Inflammatory macrophage (primary cell): ENCODE data around the gene TNK1.
"Not testable (repeated sequence)": the region's sequence is repeated elsewhere in the genome, so short reads cannot be mapped to it uniquely, and the experiment has no call there.

Source experiments
- DNase-seq, 2 donors: peaks; one replicate each; pipeline ENCODE4 v3.0.0-alpha.2; 2020 to 2022
- total RNA-seq, 18 experiments: gene quantifications; one replicate each; lab custom pipeline; 2026; ENCODE audit warnings: mixed read lengths in 6 of 18, inconsistent platforms in 2 of 18; lab: John Stamatoyannopoulos, UW

TNK1 gene
- 0 to 0.25 (median 0.03) reads per million in 18 experiments for total RNA-seq

DNA sequence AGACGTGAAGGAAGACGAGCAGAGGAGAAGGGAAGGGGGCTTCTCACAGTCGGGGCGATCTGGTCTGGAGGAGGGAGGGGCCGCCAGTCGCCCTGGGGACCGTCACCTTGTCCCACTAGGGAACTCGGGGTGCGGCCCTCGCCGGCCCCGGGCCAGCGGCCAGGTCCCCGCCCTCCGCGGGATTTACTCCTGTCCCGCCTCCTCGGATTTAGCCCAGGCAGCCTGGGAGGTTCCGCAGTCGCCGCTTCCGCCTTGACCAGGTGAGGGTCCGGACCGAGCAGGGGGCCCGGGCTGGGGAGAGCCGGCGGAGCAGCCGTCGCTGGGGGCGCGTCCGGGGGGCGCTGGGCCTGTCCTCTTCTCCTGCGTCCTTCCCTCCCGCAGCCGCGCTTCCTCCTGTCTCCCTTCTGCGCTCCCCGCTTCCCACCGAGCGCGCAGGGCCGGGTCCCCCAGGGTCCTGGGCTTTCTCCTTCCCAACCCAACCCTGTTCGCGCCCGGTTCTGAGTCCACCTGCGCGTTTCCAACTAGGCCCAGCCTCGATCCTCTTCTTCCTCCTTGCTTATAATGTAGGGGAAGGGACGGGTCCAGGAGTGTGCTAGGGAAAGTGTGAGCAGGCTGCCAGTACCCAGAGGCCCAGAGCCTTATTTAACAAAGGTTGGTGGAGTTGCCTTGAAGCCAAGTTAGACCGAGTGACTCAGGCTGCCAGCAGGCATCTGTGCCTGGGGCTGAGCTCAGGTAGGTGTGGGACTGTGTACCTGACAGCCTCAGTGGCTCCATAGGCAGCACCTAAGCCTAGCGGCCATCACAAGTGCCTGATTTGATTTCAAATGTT lies at the start of gene TNK1:
Gene TNK1 (plus strand): TSS at position 235 of the 829 bp plus-strand sequence. CDS start 1,838 bp downstream, outside the sequence.
- no peak for DNase-seq

DNA sequence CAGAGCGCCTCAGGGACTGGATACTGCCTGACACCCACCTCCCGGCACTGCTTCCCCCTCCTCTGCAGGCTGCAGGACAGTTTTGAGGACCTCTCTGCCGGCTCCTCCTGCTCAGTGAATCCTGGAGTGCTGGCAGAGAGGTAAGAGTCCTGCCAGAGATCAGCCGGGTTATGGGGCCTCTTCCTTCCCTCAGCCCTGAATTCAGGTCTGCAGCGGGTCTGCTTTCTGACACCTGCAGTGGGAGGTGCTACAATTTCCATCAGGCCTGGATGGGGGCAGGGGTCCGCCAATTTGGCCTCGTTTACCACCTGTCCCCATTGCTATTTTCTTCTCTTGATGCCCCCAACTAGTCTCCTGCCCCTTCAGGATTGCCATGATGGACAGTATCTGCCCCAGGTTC lies 48.8 kb upstream of the TNK1 start:
- DNase-seq = no peak

- DNase-seq = not testable (repeated sequence)
Measured at GRCh38 chr17:7332600-7333069, 48.3 kb upstream of the TNK1 start.

DNA sequence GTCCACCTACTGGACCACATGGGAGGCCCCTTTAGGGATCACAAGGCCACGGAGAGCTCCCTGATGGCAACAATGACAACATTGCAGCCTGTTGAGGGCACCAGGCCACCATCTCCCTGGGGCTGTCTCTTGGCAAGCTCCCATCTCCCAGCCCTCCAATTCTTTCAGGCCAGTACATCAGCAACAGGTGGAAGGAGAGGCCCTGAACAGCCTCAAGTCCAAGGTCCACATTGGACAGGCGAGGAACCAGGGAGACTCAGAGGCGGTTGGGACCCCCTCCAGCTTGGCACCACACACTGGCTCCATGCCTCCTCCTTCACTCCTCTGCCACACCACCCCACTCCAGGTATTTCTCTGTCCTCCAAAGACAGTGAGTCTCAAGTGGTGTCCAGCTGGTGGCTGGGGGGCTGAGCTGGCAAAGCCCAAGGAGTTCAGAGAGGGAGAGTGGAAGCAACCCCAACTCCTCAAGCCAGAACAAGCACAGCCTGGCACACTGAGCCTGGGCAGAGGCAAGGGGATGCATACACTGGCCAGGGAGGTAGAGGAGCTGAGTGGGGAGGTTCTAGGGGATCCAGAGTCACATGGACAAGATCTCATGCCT lies 45.9 kb upstream of the TNK1 start:
- DNase-seq = no peak

DNA sequence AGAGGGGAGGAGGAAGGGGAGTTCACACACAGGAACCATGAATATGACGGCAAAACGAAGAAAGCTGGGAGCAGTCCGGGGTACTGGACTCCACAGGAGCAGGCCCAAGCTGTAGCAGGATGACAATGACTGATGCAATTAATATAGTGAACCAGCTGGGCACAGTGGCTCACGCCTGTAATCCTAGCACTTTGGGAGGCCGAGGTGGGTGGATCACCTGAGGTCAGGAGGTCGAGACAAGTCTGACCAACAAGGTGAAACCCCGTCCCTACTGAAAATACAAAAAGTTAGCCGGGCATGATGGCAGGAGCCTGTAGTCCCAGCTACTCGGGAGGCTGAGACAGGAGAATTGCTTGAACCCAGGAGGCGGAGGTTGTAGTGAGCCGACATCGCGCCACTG lies 45.1 kb upstream of the TNK1 start:
- DNase-seq = not testable (repeated sequence)

DNA sequence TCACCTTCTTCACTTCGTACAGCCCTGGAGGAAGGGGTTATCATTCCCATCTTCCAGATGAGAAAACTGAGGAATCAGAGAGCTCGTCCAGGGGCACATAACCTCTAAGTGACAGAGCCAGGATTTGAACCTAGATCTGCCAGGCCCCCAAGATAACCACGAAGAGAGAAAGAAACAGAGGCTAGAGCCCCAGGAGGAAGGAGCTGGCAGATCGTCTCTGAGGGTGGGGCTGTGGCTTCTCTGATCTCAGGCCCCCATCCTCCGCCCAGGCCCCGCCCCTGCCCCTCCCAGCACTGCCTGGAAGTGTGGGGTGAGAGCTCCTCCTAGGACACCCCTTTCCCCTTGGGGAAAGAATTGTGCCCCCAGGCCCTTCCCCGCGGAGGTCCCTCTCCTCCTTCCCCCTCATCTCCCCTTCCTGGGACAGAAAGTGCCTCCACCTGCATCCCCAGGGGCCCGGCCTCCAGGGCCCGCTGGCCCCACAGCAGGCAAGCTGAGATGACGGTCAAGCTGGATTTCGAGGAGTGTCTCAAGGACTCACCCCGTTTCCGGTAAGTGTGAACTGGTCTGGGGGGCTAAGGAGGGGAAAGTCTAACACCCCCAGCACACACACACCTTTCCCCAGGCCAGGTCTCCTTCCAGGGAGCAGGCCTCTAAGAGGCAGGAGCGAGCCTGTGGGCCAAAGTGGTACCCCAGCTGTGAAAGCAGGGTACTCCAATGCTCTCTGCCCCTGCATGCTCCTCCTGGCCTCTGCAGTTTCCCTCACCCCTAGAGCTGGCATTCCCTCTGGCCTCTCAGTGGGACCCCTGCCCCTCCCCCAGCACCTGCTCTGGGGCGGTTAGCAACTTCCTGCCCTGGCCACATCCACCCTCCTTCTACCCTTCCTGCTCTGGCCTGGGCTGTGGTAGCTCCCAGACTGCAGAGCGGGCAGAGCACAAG lies 44.4 kb upstream of the TNK1 start, which contains the start of gene ACAP1:
Gene ACAP1 (plus strand): TSS at position 290 of the 936 bp plus-strand sequence. CDS start 206 bp downstream, at position 496.
- peak; percentile 27 to 31 for DNase-seq

DNA sequence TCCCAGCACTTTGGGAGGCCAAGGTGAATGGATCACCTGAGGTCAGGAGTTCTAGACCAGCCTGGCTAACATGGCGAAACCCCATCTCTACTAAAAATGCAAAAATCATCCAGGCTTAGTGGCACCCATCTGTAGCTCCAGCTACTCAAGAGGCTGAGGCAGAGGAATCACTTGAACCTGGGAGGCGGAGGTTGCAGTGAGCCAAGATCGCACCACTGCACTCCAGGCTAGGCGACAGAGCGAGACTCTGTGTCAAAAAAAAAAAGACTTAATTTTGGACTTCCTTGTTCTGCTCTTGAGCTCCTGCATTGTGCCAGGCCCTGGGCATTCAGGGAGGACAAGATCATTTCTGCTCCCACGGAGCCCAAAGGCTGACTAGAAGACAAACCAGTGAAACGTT lies 43.3 kb upstream of the TNK1 start:
- not testable (repeated sequence) for DNase-seq

GRCh38 chr17:7340179-7340578 lies 40.7 kb upstream of the TNK1 start:
- DNase-seq = peak; percentile 15 to 50

DNA sequence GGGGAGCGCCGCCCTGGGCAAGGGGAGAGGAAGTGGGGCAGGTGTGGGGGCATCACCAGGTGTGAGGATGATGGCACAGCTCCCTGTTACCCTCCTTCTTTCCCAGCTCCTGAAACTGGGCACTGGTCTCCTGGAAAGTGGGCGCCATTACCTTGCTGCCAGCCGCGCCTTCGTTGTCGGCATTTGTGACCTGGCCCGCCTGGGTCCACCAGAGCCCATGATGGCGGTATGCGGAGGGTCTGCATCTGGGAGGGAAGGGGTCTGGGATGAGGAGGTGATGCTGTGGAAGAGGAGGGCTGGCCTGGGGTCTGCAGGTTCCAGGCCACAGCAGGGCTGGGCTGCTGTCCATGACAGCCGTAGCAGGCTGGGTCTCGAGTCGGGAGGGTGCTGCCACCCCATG lies 39.0 kb upstream of the TNK1 start:
- no peak for DNase-seq

DNA sequence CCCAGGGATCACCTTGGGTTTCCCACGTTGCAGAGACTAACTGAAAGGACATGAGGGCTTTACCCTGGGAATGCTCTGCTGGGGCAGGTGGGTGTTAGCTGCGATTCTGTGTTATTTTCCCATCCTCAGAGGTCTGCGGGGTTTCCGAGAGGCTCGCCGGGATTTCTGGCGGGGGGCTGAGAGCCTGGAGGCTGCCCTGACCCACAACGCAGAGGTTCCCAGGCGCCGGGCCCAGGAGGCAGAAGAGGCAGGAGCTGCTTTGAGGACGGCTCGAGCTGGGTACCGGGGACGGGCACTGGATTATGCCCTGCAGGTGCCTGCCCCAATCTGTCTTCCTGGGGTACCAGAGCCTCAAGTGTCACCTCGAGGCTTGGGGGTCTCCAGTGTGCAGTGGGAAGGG lies 37.6 kb upstream of the TNK1 start:
- DNase-seq = no peak

- DNase-seq = no peak
Measured at GRCh38 chr17:7346761-7347614, 33.9 kb upstream of the TNK1 start.

DNA sequence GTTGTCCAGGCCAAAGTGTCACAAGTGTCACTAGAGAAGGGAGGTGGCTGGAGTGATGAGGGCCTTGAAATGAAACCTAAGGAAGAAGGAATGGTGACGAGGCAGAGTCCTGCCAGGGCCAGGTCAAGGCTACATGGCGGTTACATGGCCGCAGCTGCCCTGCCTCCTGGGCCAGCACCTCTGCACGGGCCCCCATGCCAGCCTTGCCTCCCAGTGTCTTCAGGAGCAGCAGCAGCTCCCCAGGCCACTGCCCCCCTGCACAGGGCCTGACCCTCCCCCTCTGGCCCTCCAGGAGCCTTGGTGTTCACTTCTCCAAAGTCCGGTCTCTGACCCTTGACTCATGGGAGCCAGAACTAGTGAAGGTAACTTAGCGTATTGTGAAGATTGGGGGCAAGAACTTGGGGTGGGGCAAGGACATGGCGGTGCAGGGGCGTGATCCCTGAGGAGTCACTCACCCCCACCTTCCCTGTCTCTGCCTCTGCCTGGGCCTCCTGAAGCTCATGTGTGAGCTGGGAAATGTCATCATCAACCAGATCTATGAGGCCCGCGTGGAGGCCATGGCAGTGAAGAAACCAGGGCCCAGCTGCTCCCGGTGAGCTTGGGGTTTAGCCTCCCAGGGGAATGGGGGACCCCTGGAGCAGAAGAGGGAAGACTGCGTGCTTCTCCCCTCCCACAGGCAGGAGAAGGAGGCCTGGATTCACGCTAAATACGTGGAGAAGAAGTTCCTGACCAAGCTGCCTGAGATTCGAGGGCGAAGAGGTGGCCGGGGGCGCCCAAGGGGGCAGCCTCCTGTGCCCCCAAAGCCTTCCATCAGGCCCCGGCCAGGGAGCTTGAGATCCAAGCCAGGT lies 33.0 kb upstream of the TNK1 start:
- DNase-seq = no peak

DNA sequence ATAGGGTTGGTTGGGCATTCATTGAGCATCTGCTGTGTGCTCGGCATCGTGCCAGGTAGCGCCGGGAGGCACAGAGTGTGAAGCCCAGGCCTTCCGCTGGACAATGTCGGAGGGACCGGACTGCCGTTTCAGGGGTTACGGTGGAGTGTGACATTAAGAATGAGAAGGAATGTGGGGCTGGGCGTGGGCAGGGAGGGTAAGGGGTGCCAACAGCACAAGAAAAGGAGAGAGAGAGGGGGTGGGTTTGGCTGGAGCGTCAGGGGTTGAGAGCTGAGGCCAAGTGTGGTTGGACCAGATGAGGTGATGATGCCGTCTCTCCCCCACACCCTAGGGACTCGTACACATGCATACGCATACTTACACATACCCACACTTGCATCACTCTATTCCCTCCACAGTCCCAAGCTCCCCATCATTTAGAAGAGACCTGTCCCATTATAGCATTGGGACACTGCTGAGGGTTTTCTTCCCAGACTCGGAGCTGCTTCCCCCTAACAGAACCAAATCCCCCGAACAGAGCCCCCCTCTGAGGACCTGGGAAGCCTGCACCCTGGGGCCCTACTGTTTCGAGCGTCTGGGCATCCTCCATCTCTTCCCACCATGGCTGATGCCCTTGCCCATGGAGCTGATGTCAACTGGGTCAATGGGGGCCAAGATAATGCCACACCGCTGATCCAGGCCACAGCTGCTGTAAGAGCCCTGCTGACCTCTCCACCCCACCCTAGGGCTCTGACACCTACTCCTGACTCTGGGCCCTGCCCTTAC lies 32.2 kb upstream of the TNK1 start:
- no peak for DNase-seq

DNA sequence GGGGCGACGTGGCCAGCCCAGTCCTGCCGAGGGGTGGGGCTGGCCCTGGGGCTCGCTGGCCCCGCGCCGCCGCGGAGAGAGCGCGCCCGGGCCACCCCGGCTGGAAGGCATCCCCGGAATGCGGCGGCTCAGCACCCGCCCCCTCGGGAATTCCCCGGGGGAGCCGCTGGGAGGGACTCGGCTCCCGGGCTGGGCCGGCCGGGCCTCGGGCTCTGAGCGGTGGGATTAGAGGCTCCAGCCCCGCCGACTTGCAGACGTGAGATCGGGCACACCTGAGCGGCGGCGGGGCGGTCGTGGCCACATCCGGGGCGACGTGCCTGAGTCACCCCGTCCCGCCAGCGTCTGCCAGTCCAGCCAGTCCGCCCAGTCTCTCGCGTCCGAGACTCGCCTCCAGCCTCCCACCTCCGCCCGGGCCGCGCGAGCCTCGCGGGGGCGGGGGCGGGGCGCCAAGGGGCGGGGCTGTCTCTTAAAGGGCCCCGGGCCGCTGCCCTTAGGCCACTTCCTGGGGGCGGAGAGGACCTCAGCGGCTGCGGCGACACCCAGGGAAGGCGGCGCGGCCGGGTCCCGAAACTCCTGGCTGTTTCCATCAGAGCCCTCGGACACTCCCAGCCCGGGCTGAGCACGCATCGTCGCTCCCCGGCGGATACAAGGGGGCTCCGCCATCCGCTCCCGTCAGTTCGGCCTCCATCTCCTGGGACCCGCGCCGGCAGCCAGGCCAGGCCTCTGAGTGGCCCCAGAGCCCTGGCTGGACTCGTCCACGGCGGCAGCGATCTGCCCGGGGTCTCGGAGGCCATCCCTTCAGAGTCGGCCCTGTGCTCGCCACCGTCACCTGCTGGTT lies 29.0 kb upstream of the TNK1 start, which contains the start of gene KCTD11:
Gene KCTD11 (plus strand): TSS at position 498 of the 838 bp plus-strand sequence.
- peak; percentile 88 to 91 for DNase-seq

DNA sequence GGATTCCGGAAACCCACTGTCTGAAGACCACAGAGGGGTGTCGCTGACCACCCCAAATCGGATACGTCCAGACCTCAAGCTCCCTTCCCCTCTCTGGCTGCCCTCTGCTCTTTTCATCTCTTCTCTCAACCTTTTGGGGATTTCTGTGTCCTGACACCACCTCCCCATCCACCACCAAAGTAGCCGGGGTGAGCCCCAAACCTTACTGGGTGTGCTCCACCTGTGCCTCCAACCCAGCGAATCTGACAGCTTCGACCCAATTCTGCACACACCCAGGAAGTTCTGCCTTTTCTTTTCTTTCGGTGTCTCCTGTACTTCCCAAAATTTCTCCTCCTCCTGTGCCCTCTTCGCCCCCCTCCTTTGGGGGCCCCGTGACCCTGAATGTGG lies 28.4 kb upstream of the TNK1 start:
- DNase-seq = no peak

GRCh38 chr17:7352910-7353635 lies 27.8 kb upstream of the TNK1 start:
- no peak for DNase-seq

DNA sequence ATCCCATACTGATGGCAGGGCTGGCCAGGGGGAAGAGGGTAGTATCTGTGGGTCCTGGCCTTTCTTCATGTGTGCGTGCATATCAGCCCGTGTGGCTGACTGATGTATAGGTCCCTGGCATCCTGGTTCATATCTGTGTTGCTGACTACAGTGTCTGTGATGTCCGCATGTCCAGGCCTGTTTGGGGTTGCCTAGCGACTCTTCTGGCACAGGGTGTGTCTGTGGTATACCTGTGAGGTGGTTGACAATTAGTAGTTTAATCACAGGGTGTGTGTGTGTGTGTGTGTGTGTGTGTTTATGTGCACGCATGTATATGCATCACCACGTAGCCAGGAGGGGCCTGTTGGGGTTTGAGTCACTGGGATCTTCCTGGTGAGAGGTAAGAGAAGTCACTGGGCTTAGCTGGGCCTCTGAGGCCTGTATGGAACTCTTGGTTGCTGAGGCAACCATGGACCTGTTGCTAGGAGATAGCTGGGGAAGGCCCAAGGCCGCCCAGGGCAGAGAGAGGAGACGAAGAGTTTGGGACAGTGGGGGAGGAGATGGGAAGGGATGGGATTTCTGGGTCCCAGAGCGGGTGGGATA lies 26.5 kb upstream of the TNK1 start:
- no peak for DNase-seq

DNA sequence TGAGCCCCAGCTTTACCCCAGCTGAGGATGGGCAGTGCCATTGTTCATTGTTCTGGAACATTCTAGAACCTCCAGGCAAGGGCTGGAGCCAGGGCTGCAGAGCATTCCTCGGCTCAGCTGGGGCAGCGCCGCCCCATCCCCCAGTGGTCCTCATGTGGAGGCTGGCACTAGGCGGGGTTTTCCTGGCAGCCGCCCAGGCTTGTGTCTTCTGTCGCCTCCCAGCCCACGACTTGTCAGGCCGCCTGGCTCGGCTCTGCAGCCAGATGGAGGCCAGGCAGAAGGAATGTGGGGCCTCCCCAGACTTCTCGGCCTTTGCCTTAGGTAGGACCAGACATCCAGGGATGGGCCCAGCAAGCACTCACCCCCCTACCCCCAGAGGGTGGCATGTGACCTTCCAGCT lies 25.8 kb upstream of the TNK1 start, which contains the start of gene TMEM95:
Gene TMEM95 (plus strand): TSS at position 104 of the 400 bp plus-strand sequence. CDS start 49 bp downstream, at position 153.
- no peak for DNase-seq
